Endothelial cell of umbilical vein (primary cell): ENCODE results near the gene CPNE1. TPM values are rescaled to one million over a fixed set of nuclear protein-coding genes. Genes with fewer than 3 reads are reported as not detected.

Experiments used
- BruUV-seq: library from RNA; stranded (reverse); fragments of 400-500 nt; replicated peaks from 2 replicates; lab custom pipeline; 2021; lab: Mats Ljungman, UMichigan
- CTCF ChIA-PET: fragments of 300-600, 350-600 bp; sonication (Branson Sonifier 250); formaldehyde crosslinking; loops from one replicate; lab custom pipeline; 2021; ENCODE audit warnings: antibody characterized with exemption, inconsistent platforms; lab: Charles Lee
- POLR2A ChIA-PET: fragments of 300-600, 350-600 bp; sonication (Branson Sonifier 250); formaldehyde crosslinking; loops from one replicate; lab custom pipeline; 2021; ENCODE audit warnings: antibody characterized with exemption, inconsistent platforms; lab: Charles Lee
- DNase-seq: peaks from one replicate; pipeline ENCODE4 v3.0.0-alpha.2; 2011; ENCODE audit warnings: low read depth, low spot score
- FAIRE-seq: peaks from 2 replicates; lab custom pipeline; 2011; peaks lifted over from hg19 to GRCh38; lab: Jason Lieb, UNC
- H2AFZ ChIP-seq: 2 replicates; pipeline ENCODE4 v1.6.0; 2012; ENCODE audit warnings: low read depth, low read length, control low read depth, inconsistent platforms
- H3K27ac ChIP-seq: 2 replicates; pipeline ENCODE4 v1.5.1; 2011; ENCODE audit warnings: low read depth, mild to moderate bottlenecking, control low read depth, low read length, moderate library complexity; ENCODE audit not compliant: insufficient read depth
- H3K27me3 ChIP-seq, 2 experiments: 2 replicates each; pipeline versions ENCODE4 v1.6.0 to v1.6.1; 2011; ENCODE audit warnings: low read length in 2 of 2, mixed read lengths in 1 of 2; ENCODE audit not compliant: control insufficient read depth in 2 of 2, insufficient read depth in 2 of 2
- H3K36me3 ChIP-seq, 2 experiments: 2 replicates in 1 of 2; 3 replicates in 1 of 2; pipeline ENCODE4 v1.5.1; 2011; ENCODE audit warnings: low read length in 2 of 2, mild to moderate bottlenecking in 1 of 2, moderate library complexity in 1 of 2; ENCODE audit not compliant: control insufficient read depth in 2 of 2, insufficient read depth in 2 of 2; ENCODE audit errors: extremely low read depth in 1 of 2
- H3K4me1 ChIP-seq: 3 replicates; pipeline ENCODE4 v1.5.1; 2011; ENCODE audit warnings: mild to moderate bottlenecking, low read length; ENCODE audit not compliant: control insufficient read depth, insufficient read depth; ENCODE audit errors: extremely low read depth
- H3K4me2 ChIP-seq: 2 replicates; pipeline ENCODE4 v1.6.1; 2011; ENCODE audit warnings: low read length, control low read depth, mixed read lengths; ENCODE audit not compliant: insufficient read depth
- H3K4me3 ChIP-seq, 3 experiments: fragments of 200-600 bp in 1 of 3; sonication (generic), shearing (Covaris generic) in 1 of 3; replicated peaks in 1 of 3; 2 replicates each; pipeline ENCODE4 v1.5.1; 2011 to 2016; ENCODE audit warnings: control low read depth in 3 of 3, low read length in 3 of 3, mild to moderate bottlenecking in 2 of 3, inconsistent platforms in 1 of 3, low read depth in 1 of 3, moderate library complexity in 1 of 3; ENCODE audit not compliant: insufficient read depth in 1 of 3
- H3K79me2 ChIP-seq: 2 replicates; pipeline ENCODE4 v1.6.0; 2012; ENCODE audit warnings: low read length, inconsistent platforms; ENCODE audit not compliant: control insufficient read depth, insufficient read depth
- H3K9ac ChIP-seq: replicated peaks from 2 replicates; pipeline ENCODE3; 2011; ENCODE audit warnings: low read length, control low read depth; ENCODE audit not compliant: insufficient read depth; ENCODE audit errors: extremely low read depth
- H3K9me1 ChIP-seq: replicated peaks from 3 replicates; pipeline ENCODE4 v1.6.0; 2011; ENCODE audit warnings: mild to moderate bottlenecking, low read length; ENCODE audit not compliant: control insufficient read depth, insufficient read depth; ENCODE audit errors: extremely low read depth
- H3K9me3 ChIP-seq: replicated peaks from 2 replicates; pipeline ENCODE4 v1.5.1; 2012; ENCODE audit warnings: low read length, inconsistent platforms; ENCODE audit not compliant: control insufficient read depth, insufficient read depth
- H4K20me1 ChIP-seq: replicated peaks from 2 replicates; pipeline ENCODE3; 2011; ENCODE audit warnings: mild to moderate bottlenecking, low read length; ENCODE audit not compliant: control insufficient read depth, insufficient read depth; ENCODE audit errors: extremely low read depth
- CTCF ChIP-seq, 2 donors: IDR thresholded peaks; 1 replicate in 1 of 2; 2 replicates in 1 of 2; pipeline ENCODE4 v1.5.1; 2011; ENCODE audit warnings: low read length in 2 of 2, mild to moderate bottlenecking in 2 of 2, moderate library complexity in 2 of 2, control low read depth in 1 of 2, inconsistent platforms in 1 of 2, low read depth in 1 of 2; ENCODE audit not compliant: insufficient read depth in 1 of 2; ENCODE audit errors: extremely low read depth in 1 of 2
- EZH2 ChIP-seq: IDR thresholded peaks from 2 replicates; pipeline ENCODE4 v1.6.1; 2012; ENCODE audit warnings: borderline replicate concordance, low read depth, mild to moderate bottlenecking, moderate library complexity, low read length, inconsistent platforms; ENCODE audit not compliant: severe bottlenecking
- FOS ChIP-seq: IDR thresholded peaks from 2 replicates; pipeline ENCODE4 v1.6.1; 2011; ENCODE audit warnings: mild to moderate bottlenecking, low read length, moderate library complexity, borderline replicate concordance; ENCODE audit not compliant: insufficient read depth
- GATA2 ChIP-seq: IDR thresholded peaks from 2 replicates; pipeline ENCODE4 v1.7.0; 2011; ENCODE audit warnings: low read depth, mild to moderate bottlenecking, moderate library complexity, mixed read lengths, low read length; ENCODE audit not compliant: insufficient read length, insufficient read depth
- JUN ChIP-seq: IDR thresholded peaks from 2 replicates; pipeline ENCODE4 v1.6.1; 2011; ENCODE audit warnings: borderline replicate concordance, low read depth; ENCODE audit not compliant: insufficient read length, insufficient read depth
- MAX ChIP-seq: IDR thresholded peaks from 2 replicates; pipeline ENCODE4 v1.6.1; 2011; ENCODE audit not compliant: insufficient read depth, insufficient read length
- MYC ChIP-seq: IDR thresholded peaks from one replicate; pipeline ENCODE4 v1.6.1; 2011; ENCODE audit warnings: mild to moderate bottlenecking, low read depth, low read length
- POLR2A ChIP-seq: IDR thresholded peaks from 2 replicates; pipeline ENCODE4 v1.6.1; 2012; ENCODE audit warnings: low read depth, mild to moderate bottlenecking, control low read depth, low read length
- POLR2AphosphoS5 ChIP-seq: IDR thresholded peaks from 2 replicates; pipeline ENCODE4 v1.6.1; 2012; ENCODE audit warnings: low read depth, mild to moderate bottlenecking, control low read depth, low read length, moderate library complexity; ENCODE audit not compliant: insufficient read depth
- dilution Hi-C: fragments of 300-500 bp; cut with MboI; formaldehyde crosslinking; loops from one replicate; pipeline ENCODE4 v1.15.0; 2019; ENCODE audit warnings: low sequenced_read_pairs; ENCODE audit not compliant: extremely low pct_ligation_motif_present
- intact Hi-C: fragments of 100-400 bp; cut with micrococcal nuclease; formaldehyde crosslinking; loops from one replicate; pipeline ENCODE4 v1.10.0; 2022
- polyA plus RNA-seq, 4 experiments: library from polyadenylated mRNA; depleted of rRNA in 3 of 4; stranded (reverse) in 3 of 4; unstranded in 1 of 4; fragments of >200 nt; gene quantifications; 2 replicates each; pipeline versions ENCODE4 v1.2.1 to v1.2.3, GENCODE V29; 2011 to 2012; ENCODE audit warnings: missing spikeins in 1 of 4
- total RNA-seq: library from RNA; stranded (reverse); gene quantifications from 2 replicates; pipeline ENCODE4 v1.2.3, GENCODE V29; 2021

Gene CPNE1
- total and polyA plus RNA-seq, 2 donors (not counting 3 experiments of a cell fraction or from before 2014, with no cell fraction given) = 244 to 316 TPM

GRCh38 chr20:35595901-35596300, 68.8 kb downstream of the CPNE1 start:
- no peaks in the 10 kb centered on the region for H4K20me1 ChIP-seq
- TF ChIP-seq CTCF (IDR thresholded peaks at IDR 0.05; ENCODE audit: extremely low read depth in 1 of 2, insufficient read depth in 1 of 2, low read depth in 1 of 2, low read length in 2 of 2) = no peak
- TF ChIP-seq EZH2 = no peak
- TF ChIP-seq JUN = no peak
- no peak for TF ChIP-seq MAX
- no peak for TF ChIP-seq POLR2AphosphoS5
- TF ChIP-seq POLR2A = no peak
- no peak for TF ChIP-seq MYC
- TF ChIP-seq GATA2 = no peak
- TF ChIP-seq FOS = no peak
- no peak overlapping the region for H2AFZ ChIP-seq
- H3K4me2 ChIP-seq = no peak overlapping the region
- H3K27ac ChIP-seq = no peak overlapping the region
- no peaks in the 10 kb centered on the region for H3K9me1 ChIP-seq
- H3K27me3 ChIP-seq = peaks cover 10 to 17% of the 10 kb centered on the region in 2 experiments
- ChIA-PET CTCF (interaction anchor here (1.3 to 1.6 kb wide), 4 partner anchors 9 to 23 kb away, joined by 3 to 7 read pairs (median 4); partner anchors contain the start of gene SPAG4), POLR2A (interaction anchor here (1.2 kb wide), 1 partner anchor 20 kb away, joined by 5 read pairs; the partner anchor contains the start of gene SPAG4)
- DNase-seq (no peak), FAIRE-seq (no peak)
- H3K4me1 ChIP-seq = peaks cover 3% of the 10 kb centered on the region
- H3K4me3 ChIP-seq = no peak overlapping the region
- intact Hi-C loops (no loop called here), dilution Hi-C loops (no loop called here)
- no peaks in the 10 kb centered on the region for H3K9me3 ChIP-seq
- H3K36me3 ChIP-seq = no peaks in the 10 kb centered on the region
- BruUV-seq = no TSS peak
- no peak overlapping the region for H3K9ac ChIP-seq
- no peaks in the 10 kb centered on the region for H3K79me2 ChIP-seq
